GM21381 (cell line): ENCODE results near the gene BEAN1.

Source experiments
- ATAC-seq: cut with Tn5 transposase; IDR thresholded peaks from one replicate; pipeline ENCODE4 v1.9.1; 2021; ENCODE audit warnings: mild to moderate bottlenecking, moderate library complexity; ENCODE audit not compliant: unreplicated experiment

BEAN1 gene

GRCh38 chr16:66519482-66520373, 92.6 kb downstream of the BEAN1 start:
- no peak for ATAC-seq

DNA sequence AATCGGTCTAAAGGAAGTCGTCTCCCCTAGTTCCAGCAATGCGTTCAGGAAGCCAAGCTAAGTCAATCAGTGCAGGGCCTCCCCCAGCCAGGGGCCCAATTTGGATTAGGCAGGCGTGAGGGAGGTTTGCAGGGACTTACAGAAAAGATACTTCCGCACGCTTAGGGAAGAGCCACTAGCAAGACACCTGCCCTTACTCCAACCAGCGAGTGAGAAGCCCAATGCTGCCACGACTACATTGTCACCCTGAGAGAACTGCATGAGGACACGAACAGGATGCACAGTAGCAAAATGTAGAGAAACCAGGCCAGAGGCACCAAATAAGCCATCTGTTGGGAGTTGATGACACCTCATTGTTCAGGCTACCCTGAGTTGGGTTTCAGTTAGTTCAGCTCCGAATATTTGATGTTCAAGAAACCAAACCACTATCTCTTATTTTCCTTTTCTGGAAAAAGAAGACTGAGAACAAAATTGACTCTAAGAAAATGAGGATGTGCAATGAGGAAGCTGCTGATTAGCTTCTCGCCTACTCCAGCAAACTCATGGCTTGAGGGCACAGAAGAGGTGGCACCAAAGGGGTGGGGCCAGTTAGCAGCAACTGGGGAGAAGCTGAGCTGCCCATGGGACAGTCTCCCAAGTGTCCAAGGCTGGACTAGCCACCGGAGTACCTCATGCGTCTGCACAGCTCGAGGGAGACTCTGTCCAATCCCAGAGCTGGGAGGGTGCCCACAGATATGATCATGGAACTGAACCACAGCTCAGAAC, 93.5 kb downstream of the BEAN1 start:
- ATAC-seq: no peak

DNA sequence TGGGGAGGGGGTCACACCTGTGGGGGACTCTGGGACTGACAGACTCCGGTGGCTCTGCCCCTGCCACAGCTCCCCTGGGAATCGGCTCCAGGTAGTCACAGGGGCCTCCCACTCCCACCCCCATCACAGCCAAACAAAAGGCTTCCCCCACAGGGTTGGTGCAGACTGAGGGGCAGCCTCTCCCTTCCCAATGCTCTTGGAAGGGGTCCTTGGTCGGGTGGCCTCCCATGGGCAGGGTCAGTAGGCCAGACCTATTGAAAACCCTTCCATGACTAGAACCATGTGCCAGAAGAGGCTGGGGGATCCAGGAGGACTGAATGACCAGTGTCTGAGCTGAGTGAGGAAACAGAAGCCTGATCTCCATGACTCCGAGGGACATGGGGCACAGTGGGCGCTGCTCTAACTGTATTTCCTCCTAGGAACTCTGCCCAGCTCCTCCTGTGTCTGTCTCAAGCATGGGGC, 94.2 kb downstream of the BEAN1 start:
- no peak for ATAC-seq

DNA sequence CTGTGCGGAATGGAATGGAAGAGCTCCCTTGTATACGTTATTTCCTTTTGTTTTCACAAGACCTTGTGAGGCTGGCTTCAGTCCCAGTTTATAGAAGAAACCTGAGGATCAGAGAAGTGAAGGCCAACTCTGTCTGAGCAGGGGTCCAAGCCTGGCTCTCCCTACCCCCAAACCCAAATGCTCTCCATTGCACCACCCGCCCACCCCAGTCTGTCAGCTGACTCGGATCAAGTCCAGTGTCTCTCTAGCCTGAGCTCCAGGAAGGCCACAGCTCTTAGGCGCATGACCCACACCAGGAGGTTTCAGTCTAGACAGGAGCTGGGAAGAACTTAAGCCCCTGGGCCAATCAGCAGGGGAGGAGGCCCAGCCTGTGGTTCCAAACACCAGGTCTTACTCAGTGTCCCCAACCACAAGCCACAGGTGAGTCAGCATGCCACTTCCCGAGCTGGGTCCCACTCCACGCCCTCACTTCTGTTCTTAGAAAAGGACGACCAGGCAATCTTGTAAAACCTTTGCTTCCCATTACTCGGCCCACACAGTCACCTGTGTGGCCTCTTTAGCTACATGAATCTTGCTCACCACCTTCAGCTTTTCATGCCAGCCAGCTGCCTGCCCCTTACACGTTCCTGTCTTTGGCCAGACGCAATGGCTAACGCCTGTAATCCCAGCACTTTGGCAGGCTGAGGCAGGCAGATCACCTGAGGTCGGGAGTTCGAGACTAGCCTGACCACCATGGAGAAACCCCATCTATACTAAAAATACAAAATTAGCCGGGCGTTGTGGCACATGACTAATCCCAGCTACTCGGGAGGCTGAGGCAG, 95.1 kb downstream of the BEAN1 start:
- ATAC-seq: peak; percentile 70

DNA sequence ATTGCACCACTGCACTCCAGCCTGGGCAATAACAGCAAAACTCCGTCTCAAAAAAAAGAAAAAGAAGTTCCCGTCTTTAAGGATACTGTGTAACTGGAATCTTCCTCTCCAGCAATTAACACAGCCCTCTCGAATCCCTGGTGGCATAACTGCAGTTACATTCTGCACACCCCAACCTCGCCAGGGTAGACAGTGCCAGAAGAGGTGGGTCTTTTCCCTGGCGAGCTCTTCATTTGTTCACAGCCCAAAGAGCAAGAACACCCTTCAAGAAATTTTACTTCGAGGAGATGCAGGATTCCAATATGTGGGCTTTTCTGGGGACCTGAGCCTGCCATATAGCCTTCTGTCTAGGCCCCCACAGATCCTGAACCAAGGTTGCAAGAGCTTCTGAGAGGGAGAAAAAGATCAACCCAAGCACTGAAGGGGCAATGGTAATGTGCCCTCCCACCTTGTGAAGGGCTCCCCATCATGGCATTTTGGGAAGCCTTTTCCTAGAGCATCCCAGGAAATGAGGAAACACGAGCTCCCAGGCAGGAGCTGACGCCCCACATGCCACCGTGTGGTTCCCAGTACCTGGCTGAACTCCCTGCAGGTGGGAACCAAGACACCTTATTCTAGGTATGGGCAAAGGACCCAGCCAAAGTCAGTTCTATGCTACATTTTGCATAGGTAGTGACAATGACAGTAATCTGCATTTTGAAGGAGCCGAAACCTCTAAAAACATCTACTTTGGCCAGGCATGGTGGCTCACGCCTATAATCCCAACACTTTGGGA, 95.9 kb downstream of the BEAN1 start:
- no peak for ATAC-seq

DNA sequence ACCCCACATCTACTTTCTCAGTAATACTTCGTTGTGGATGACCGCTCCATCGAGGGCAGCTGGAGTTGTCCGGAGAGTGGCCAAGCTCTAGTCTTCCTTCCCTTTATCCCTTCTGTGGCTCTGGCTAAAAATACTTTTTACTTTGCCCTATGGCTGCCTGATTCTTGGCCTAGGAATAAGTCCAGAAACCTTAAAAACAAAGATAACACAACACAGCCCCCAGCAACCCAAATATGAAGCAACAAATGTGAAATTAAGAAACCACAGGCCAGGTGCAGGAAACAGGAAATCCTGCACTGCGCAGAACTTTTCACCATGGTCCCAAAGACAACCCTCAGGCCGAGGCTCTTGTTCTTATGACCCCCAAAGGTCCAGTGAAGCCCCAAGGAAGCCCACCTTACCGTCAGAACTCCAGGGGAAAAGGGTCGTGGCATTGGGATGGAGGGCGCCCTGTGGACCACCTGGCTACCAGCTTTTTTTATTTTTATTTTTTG, 96.8 kb downstream of the BEAN1 start:
- peak; percentile 35 for ATAC-seq

DNA sequence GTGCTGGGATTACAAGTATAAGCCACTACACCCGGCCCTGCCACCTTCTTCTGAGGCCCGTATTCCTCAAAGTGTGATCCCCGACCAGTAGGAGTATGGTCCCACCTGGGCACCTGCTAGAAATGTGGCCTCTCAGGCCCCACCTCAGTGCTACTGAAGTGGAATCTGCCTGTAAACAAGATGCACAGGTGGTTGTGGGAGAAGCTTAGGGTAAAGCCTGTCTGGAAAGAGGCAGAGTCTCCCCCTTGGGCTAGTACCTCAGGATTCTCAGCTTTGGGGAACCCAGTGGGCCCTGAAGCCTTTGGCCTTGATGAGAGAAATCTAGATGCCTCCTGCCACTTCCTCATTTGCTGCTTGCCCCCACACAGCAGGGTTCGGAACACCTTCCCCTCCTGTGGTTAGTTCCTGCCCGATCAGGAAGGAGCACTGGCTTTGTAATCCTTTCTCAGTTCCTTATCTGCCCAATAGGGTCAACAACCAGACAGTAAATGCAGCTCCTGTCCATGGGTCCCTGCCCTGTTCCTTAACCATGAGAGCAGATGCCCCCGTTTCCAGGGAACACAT, 97.6 kb downstream of the BEAN1 start:
- ATAC-seq: peak; percentile 50

- no peak for ATAC-seq
Observed at GRCh38 chr16:66525396-66526180, 98.5 kb downstream of the BEAN1 start.

DNA sequence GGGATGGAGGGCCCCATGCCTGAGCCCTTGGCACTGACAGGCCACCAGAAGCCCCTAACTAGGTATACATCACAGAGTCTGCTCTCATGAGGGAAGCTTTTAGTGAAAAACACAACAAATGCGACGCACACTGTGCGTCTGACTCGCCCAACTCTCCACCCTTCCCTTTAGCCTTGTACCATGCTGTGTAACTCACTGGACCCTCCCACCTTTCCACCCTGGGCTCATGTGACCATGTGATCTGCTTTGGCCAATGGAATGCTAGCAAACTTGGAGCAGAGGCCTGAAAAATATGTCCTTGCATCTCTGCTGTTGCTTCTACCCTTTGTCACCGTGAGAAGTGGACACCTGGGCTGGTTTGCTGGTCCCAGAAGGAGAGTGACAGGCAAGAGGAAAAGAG, 101.2 kb downstream of the BEAN1 start:
- no peak for ATAC-seq

DNA sequence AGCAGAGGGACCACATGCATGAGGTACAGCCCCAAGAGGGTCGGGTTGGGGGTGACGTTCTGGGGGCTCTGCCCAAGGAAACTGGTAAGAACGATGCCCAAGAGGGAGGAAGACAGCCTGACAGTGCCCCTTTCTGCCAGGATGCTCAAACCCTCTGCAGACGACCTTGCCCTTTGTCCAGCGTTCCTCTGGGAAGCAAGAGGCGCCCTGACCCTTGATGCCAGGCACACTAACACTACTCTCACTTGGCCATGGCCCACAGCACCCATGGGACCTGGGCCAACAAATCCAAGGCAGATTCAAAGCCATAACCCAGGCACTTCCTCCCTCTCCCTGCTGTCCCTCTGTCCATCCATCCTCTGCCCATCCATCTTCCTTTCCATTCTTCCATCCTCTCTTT, 102.4 kb downstream of the BEAN1 start:
- ATAC-seq: no peak
